ENCODE results near the gene AHDC1. TPM values are rescaled to one million over a fixed set of nuclear protein-coding genes. Genes with fewer than 3 reads are reported as not detected.

Gene AHDC1
- total and polyA plus RNA-seq, 9 of the 15 experiments (the other 6 are each of a cell fraction or from before 2014, with no cell fraction given), result 0.21 to 36.4 (median 4.7) TPM

GRCh38 chr1:27598902-27599528, 4.9 kb downstream of the AHDC1 start (continued):
- TF ChIP-seq U2AF2 (optimal IDR thresholded peaks at IDR 0.05; ENCODE audit: low read depth, low read length), result no peak
- no peak for TF ChIP-seq ZNF707 (CRISPR knock-in tag; conservative IDR thresholded peaks at IDR 0.05)
- peak; percentile 62 for TF ChIP-seq GABPB1 (CRISPR knock-in tag; IDR thresholded peaks at IDR 0.05)
- TF ChIP-seq NFATC3 (IDR thresholded peaks at IDR 0.05), result peak; percentile 91
- peak; percentile 55 for TF ChIP-seq EGR1 (conservative IDR thresholded peaks at IDR 0.05)
- TF ChIP-seq KDM1A (IDR thresholded peaks at IDR 0.05), result peak in 1 of 2 experiments; percentile 42; a peak in 1 of 4 replicates
- no peak for TF ChIP-seq ZEB2 (IDR thresholded peaks at IDR 0.05)
- no peak for TF ChIP-seq HES1 (IDR thresholded peaks at IDR 0.05; ENCODE audit: low read depth)
- no peak for TF ChIP-seq RNF219 (CRISPR knock-in tag; IDR thresholded peaks at IDR 0.05)
- peak; percentile 56 for TF ChIP-seq NEUROD1 (IDR thresholded peaks at IDR 0.05; ENCODE audit: borderline replicate concordance, low read depth, low read length, partially characterized antibody)
- TF ChIP-seq SIN3A (IDR thresholded peaks at IDR 0.05; ENCODE audit: borderline replicate concordance in 2 of 2, control insufficient read depth in 1 of 2, low read depth in 2 of 2, low read length in 2 of 2), result no peak
- TF ChIP-seq ARNT (IDR thresholded peaks at IDR 0.05), result no peak
- TF ChIP-seq GTF2E2 (tag; IDR thresholded peaks at IDR 0.05), result no peak
- TF ChIP-seq ZNF830 (CRISPR knock-in tag; IDR thresholded peaks at IDR 0.05), result no peak
- no peak for TF ChIP-seq GTF2B (IDR thresholded peaks at IDR 0.05; ENCODE audit: extremely low read depth, insufficient read length)
- peak; percentile 88 for TF ChIP-seq SMARCA4 (IDR thresholded peaks at IDR 0.05)
- TF ChIP-seq HNRNPL (IDR thresholded peaks at IDR 0.05; ENCODE audit: low read depth, low read length), result no peak
- TF ChIP-seq RBM34 (IDR thresholded peaks at IDR 0.05; ENCODE audit: borderline replicate concordance, insufficient read depth, low read length), result no peak
- peak; percentile 26 for TF ChIP-seq FOS (IDR thresholded peaks at IDR 0.05; ENCODE audit: extremely low read depth, insufficient read length)
- TF ChIP-seq CREM (IDR thresholded peaks at IDR 0.05; ENCODE audit: low read depth), result peak; percentile 46; the same call in 1 of the 2 replicates
- no peak for TF ChIP-seq BCLAF1 (IDR thresholded peaks at IDR 0.05; ENCODE audit: borderline replicate concordance in 1 of 2, control insufficient read depth in 1 of 2, low read depth in 2 of 2, low read length in 1 of 2)
- peak; percentile 86 for TF ChIP-seq ARID1B (IDR thresholded peaks at IDR 0.05)
- TF ChIP-seq NR1H2 (CRISPR knock-in tag; IDR thresholded peaks at IDR 0.05), result 0 out of 2 replicates have a peak, but pooled peaks have one; percentile 61

Data from K562 (cell line).